ENCODE measurements around the gene GTF3C4. TPM values are rescaled to one million over a fixed set of nuclear protein-coding genes. Genes with fewer than 3 reads are reported as not detected.

Gene GTF3C4
- total RNA-seq, 1 donor from 2014 or later = 7.6 TPM

- intact Hi-C loops (cut with DNase I) = no loop called here
- ATAC-seq (ENCODE audit: poor library complexity) (no peak), DNase-seq (no peak)
Observed at GRCh38 chr9:132725306-132725705, 55.0 kb downstream of the GTF3C4 start.

- DNase-seq (no peak), ATAC-seq (ENCODE audit: poor library complexity) (no peak)
- intact Hi-C loops (cut with DNase I) = no loop called here
Observed at GRCh38 chr9:132726576-132727130, 56.4 kb downstream of the GTF3C4 start.

GRCh38 chr9:132728071-132728470 lies 57.8 kb downstream of the GTF3C4 start:
- ATAC-seq (ENCODE audit: poor library complexity) (no peak), DNase-seq (no peak)
- intact Hi-C loops (cut with DNase I) = no loop called here

- ATAC-seq (ENCODE audit: poor library complexity) (no peak), DNase-seq (no peak)
- intact Hi-C loops (cut with DNase I) = no loop called here
Observed at GRCh38 chr9:132728497-132728896, 58.2 kb downstream of the GTF3C4 start.

GRCh38 chr9:132729235-132729890 lies 59.1 kb downstream of the GTF3C4 start:
- intact Hi-C loops (cut with DNase I) = no loop called here
- ATAC-seq (ENCODE audit: poor library complexity) (no peak), DNase-seq (no peak)

- no peak for DNase-seq
- ATAC-seq (ENCODE audit: poor library complexity) = no peak
- intact Hi-C loops (cut with DNase I) = no loop called here
Observed at GRCh38 chr9:132730054-132731033, 60.1 kb downstream of the GTF3C4 start.

- ATAC-seq (ENCODE audit: poor library complexity) (no peak), DNase-seq (no peak)
- intact Hi-C loops (cut with DNase I) = no loop called here
Observed at GRCh38 chr9:132731230-132731629, 61.0 kb downstream of the GTF3C4 start.

- no peak for ATAC-seq (ENCODE audit: poor library complexity)
- DNase-seq = no peak
- intact Hi-C loops (cut with DNase I) = no loop called here
Observed at GRCh38 chr9:132732326-132733259, 62.3 kb downstream of the GTF3C4 start.

- DNase-seq (no peak), ATAC-seq (ENCODE audit: poor library complexity) (no peak)
- intact Hi-C loops (cut with DNase I) = no loop called here
Observed at GRCh38 chr9:132733260-132733815, 63.1 kb downstream of the GTF3C4 start.

GRCh38 chr9:132739710-132740310 lies 69.5 kb downstream of the GTF3C4 start:
- DNase-seq (no peak), ATAC-seq (ENCODE audit: poor library complexity) (no peak)
- intact Hi-C loops (cut with DNase I) = no loop called here

- intact Hi-C loops (cut with DNase I) = no loop called here
- no peak for ATAC-seq (ENCODE audit: poor library complexity)
- DNase-seq = no peak
Observed at GRCh38 chr9:132740526-132741309, 70.5 kb downstream of the GTF3C4 start.

- intact Hi-C loops (cut with DNase I) = no loop called here
- DNase-seq (no peak), ATAC-seq (ENCODE audit: poor library complexity) (no peak)
Observed at GRCh38 chr9:132742821-132743311, 72.6 kb downstream of the GTF3C4 start.

GRCh38 chr9:132743931-132744479 lies 73.7 kb downstream of the GTF3C4 start:
- DNase-seq = no peak
- ATAC-seq (ENCODE audit: poor library complexity) = no peak
- intact Hi-C loops (cut with DNase I) = no loop called here
